Neutrophil (primary cell): ENCODE measurements around the gene RNF14.

Experiments
- H3K27ac ChIP-seq: fragments of 200-600 bp; sonication (generic); 2 replicates; pipeline ENCODE4 v1.5.1; 2016; ENCODE audit warnings: mild to moderate bottlenecking, moderate library complexity
- H3K27me3 ChIP-seq: fragments of 200-600 bp; sonication (generic); 2 replicates; pipeline ENCODE4 v1.6.0; 2016; ENCODE audit warnings: mild to moderate bottlenecking
- H3K36me3 ChIP-seq: fragments of 200-600 bp; sonication (generic); 2 replicates; pipeline ENCODE4 v1.5.1; 2017
- H3K4me1 ChIP-seq, 2 experiments: fragments of 200-600 bp in 1 of 2; sonication (generic) in 1 of 2; 1 replicate in 1 of 2; 2 replicates in 1 of 2; pipeline versions ENCODE4 v1.5.1 to v1.6.1; 2013 to 2016; ENCODE audit warnings: low read depth in 1 of 2, low read length in 1 of 2, mild to moderate bottlenecking in 1 of 2, moderate library complexity in 1 of 2; ENCODE audit not compliant: control insufficient read depth in 1 of 2, insufficient read depth in 1 of 2
- H3K4me3 ChIP-seq, 2 experiments: fragments of 200-600 bp in 1 of 2; sonication (generic) in 1 of 2; 1 replicate in 1 of 2; 2 replicates in 1 of 2; pipeline ENCODE4 v1.5.1; 2013 to 2016; ENCODE audit warnings: low read depth in 1 of 2, low read length in 1 of 2, mild to moderate bottlenecking in 1 of 2, moderate library complexity in 1 of 2
- H3K9me3 ChIP-seq: fragments of 200-600 bp; sonication (generic); 2 replicates; pipeline ENCODE4 v1.5.1; 2016
- CTCF ChIP-seq: fragments of 200-600 bp; sonication (generic); IDR thresholded peaks from 2 replicates; pipeline ENCODE4 v1.5.1; 2016; ENCODE audit warnings: antibody characterized with exemption

RNF14 gene

GRCh38 chr5:141969783-141970771 lies 1.2 kb downstream of the RNF14 start:
- Histone ChIP-seq H3K4me1 (peaks cover 22 to 24% of the 10 kb centered on the region in 2 experiments), H3K27me3 (no peaks in the 10 kb centered on the region), H3K27ac (peak overlapping the region; percentile 85), H3K9me3 (no peaks in the 10 kb centered on the region), H3K4me3 (peak overlapping the region; percentile 67 to 75), H3K36me3 (peaks cover 23% of the 10 kb centered on the region)
- TF ChIP-seq CTCF: no peak

GRCh38 chr5:141973871-141974595 lies 5.1 kb downstream of the RNF14 start:
- peaks cover 45% of the 10 kb centered on the region for H3K36me3 ChIP-seq
- H3K9me3 ChIP-seq: no peaks in the 10 kb centered on the region
- TF ChIP-seq CTCF: no peak
- H3K27ac ChIP-seq: no peak overlapping the region
- H3K27me3 ChIP-seq: no peaks in the 10 kb centered on the region
- peaks cover 17 to 18% of the 10 kb centered on the region in 2 experiments for H3K4me1 ChIP-seq
- no peak overlapping the region for H3K4me3 ChIP-seq

GRCh38 chr5:141976176-141976575 lies 7.3 kb downstream of the RNF14 start:
- H3K4me3 ChIP-seq: no peak overlapping the region
- TF ChIP-seq CTCF: no peak
- H3K27me3 ChIP-seq: no peaks in the 10 kb centered on the region
- no peaks in the 10 kb centered on the region for H3K4me1 ChIP-seq
- no peaks in the 10 kb centered on the region for H3K9me3 ChIP-seq
- peaks cover 66% of the 10 kb centered on the region for H3K36me3 ChIP-seq
- H3K27ac ChIP-seq: no peak overlapping the region

GRCh38 chr5:141978389-141978788 lies 9.5 kb downstream of the RNF14 start:
- Histone ChIP-seq H3K9me3 (no peaks in the 10 kb centered on the region), H3K27ac (no peak overlapping the region), H3K4me1 (no peaks in the 10 kb centered on the region), H3K27me3 (no peaks in the 10 kb centered on the region), H3K4me3 (no peak overlapping the region), H3K36me3 (peaks cover 79% of the 10 kb centered on the region)
- TF ChIP-seq CTCF: no peak

- Histone ChIP-seq H3K36me3 (peaks cover 89% of the 10 kb centered on the region), H3K4me3 (no peak overlapping the region), H3K9me3 (no peaks in the 10 kb centered on the region), H3K27ac (no peak overlapping the region), H3K27me3 (no peaks in the 10 kb centered on the region), H3K4me1 (peaks cover 5 to 7% of the 10 kb centered on the region in 2 experiments)
- no peak for TF ChIP-seq CTCF
These were observed 13.7 kb downstream of the RNF14 start for GRCh38 chr5:141982626-141983025.
